Measurements from ENCODE around the gene ST6GALNAC6.

DNA sequence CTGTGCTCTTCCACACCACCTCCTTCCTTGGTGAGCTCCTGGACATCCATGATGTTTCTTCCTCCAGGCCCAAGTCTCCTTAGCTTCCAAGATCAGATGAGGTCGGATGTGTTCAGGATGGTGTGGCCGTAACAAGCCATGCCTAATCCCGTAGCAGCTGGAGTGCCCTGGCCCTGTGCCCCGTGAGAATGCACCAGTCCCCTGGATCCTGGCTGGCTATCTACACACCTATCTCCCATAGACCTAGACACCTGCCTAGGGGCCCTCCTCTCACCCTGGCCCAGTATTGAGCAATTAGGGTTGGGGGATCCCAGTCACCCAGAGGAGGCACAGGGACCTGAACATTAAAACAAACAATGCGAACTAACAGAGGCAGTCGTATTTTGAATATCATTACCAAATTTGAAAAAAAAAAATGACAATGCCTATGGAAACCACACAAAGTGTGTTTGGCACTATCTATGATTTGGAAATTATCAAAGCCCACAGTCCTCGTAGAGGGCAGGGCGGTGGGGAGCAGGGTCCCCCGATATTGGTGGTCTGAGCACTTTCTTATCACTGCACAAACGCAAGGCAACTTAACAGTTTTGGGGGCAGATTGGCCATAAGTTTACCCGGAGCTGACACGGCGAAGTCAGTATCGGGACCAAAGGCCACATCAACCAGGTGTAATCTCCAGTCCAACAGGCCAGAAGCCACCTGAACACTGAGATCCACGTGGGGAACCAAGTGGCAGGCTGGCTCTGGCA lies 58.1 kb downstream of the ST6GALNAC6 start:
- TF ChIP-seq POLR2A (IDR thresholded peaks at IDR 0.05) = no peak
- TF ChIP-seq CTCF (IDR thresholded peaks at IDR 0.05) = no peak
